Chondrocyte (in vitro differentiated cells): ENCODE measurements around the gene SIRPG. TPM values are rescaled to one million over a fixed set of nuclear protein-coding genes. Genes with fewer than 3 reads are reported as not detected.

Experiments used
- DNase-seq: peaks from one replicate; pipeline ENCODE4 v3.0.0; 2021; ENCODE audit warnings: mixed read lengths, low spot score
- H3K27ac Mint-ChIP-seq: one replicate; pipeline ENCODE4 v1.8.0; 2021; ENCODE audit warnings: mild to moderate bottlenecking, moderate library complexity, mixed read lengths; ENCODE audit not compliant: unreplicated experiment
- H3K27me3 Mint-ChIP-seq: 2 replicates; pipeline ENCODE4 v1.8.0; 2021; ENCODE audit warnings: low read depth, mixed read lengths
- H3K36me3 Mint-ChIP-seq: 2 replicates; pipeline ENCODE4 v1.8.0; 2021; ENCODE audit warnings: low read depth, mixed read lengths
- H3K4me1 Mint-ChIP-seq: 2 replicates; pipeline ENCODE4 v1.8.0; 2021; ENCODE audit warnings: low read depth, mild to moderate bottlenecking, mixed read lengths
- H3K4me3 Mint-ChIP-seq: one replicate; pipeline ENCODE4 v1.8.0; 2021; ENCODE audit warnings: mild to moderate bottlenecking, moderate library complexity, mixed read lengths; ENCODE audit not compliant: unreplicated experiment
- H3K9me3 Mint-ChIP-seq: 2 replicates; pipeline ENCODE4 v1.8.0; 2021; ENCODE audit warnings: low read depth, mixed read lengths
- CTCF ChIP-seq: fragments of 200-600 bp; sonication (generic); IDR thresholded peaks from 2 replicates; pipeline ENCODE4 v1.5.0; 2021; ENCODE audit warnings: antibody characterized with exemption, mild to moderate bottlenecking, moderate library complexity
- total RNA-seq: library from RNA; stranded (reverse); gene quantifications from 3 replicates; pipeline ENCODE4 v1.2.1, GENCODE V29; 2021

Gene SIRPG
- total RNA-seq, 1 donor from 2014 or later = not detected

- no peaks in the 10 kb centered on the region for H3K36me3 Mint-ChIP-seq
- no peaks in the 10 kb centered on the region for H3K4me1 Mint-ChIP-seq
- DNase-seq = no peak
- peaks cover 31% of the 10 kb centered on the region for H3K27me3 Mint-ChIP-seq
- no peak overlapping the region for H3K27ac Mint-ChIP-seq
- no peak overlapping the region for H3K4me3 Mint-ChIP-seq
- H3K9me3 Mint-ChIP-seq = no peaks in the 10 kb centered on the region
- no peak for TF ChIP-seq CTCF
Measured at GRCh38 chr20:1697592-1697991, 40.0 kb upstream of the SIRPG start.

GRCh38 chr20:1696521-1697209, 39.1 kb upstream of the SIRPG start:
- peaks cover 39% of the 10 kb centered on the region for H3K27me3 Mint-ChIP-seq
- no peak overlapping the region for H3K4me3 Mint-ChIP-seq
- H3K36me3 Mint-ChIP-seq = no peaks in the 10 kb centered on the region
- no peaks in the 10 kb centered on the region for H3K9me3 Mint-ChIP-seq
- TF ChIP-seq CTCF = no peak
- DNase-seq = no peak
- H3K27ac Mint-ChIP-seq = no peak overlapping the region
- no peaks in the 10 kb centered on the region for H3K4me1 Mint-ChIP-seq

GRCh38 chr20:1694672-1695071, 37.1 kb upstream of the SIRPG start:
- peaks cover 42% of the 10 kb centered on the region for H3K27me3 Mint-ChIP-seq
- H3K9me3 Mint-ChIP-seq = no peaks in the 10 kb centered on the region
- no peak overlapping the region for H3K4me3 Mint-ChIP-seq
- H3K36me3 Mint-ChIP-seq = no peaks in the 10 kb centered on the region
- H3K27ac Mint-ChIP-seq = no peak overlapping the region
- H3K4me1 Mint-ChIP-seq = no peaks in the 10 kb centered on the region
- no peak for DNase-seq
- no peak for TF ChIP-seq CTCF

- DNase-seq = no peak
- no peak overlapping the region for H3K27ac Mint-ChIP-seq
- no peaks in the 10 kb centered on the region for H3K4me1 Mint-ChIP-seq
- TF ChIP-seq CTCF = no peak
- no peak overlapping the region for H3K4me3 Mint-ChIP-seq
- H3K27me3 Mint-ChIP-seq = peaks cover 37% of the 10 kb centered on the region
- H3K9me3 Mint-ChIP-seq = no peaks in the 10 kb centered on the region
- H3K36me3 Mint-ChIP-seq = no peaks in the 10 kb centered on the region
Measured at GRCh38 chr20:1693427-1693826, 35.8 kb upstream of the SIRPG start.

- Mint-ChIP-seq H3K9me3 (no peaks in the 10 kb centered on the region), H3K36me3 (no peaks in the 10 kb centered on the region), H3K4me1 (no peaks in the 10 kb centered on the region), H3K4me3 (no peak overlapping the region), H3K27ac (no peak overlapping the region), H3K27me3 (peaks cover 53% of the 10 kb centered on the region)
- no peak for TF ChIP-seq CTCF
- DNase-seq = no peak
Measured at GRCh38 chr20:1689721-1690120, 32.1 kb upstream of the SIRPG start.
